HepG2 (cell line): Measurements from ENCODE around the gene PEX7. TPM values are rescaled to one million over a fixed set of nuclear protein-coding genes. Genes with fewer than 3 reads are reported as not detected.

Source experiments
- ARID5B ChIP-seq: IDR thresholded peaks from 2 replicates; pipeline ENCODE4 v1.4.0; 2020; ENCODE audit warnings: mild to moderate bottlenecking, missing genetic modification reagents
- DZIP1 ChIP-seq: sonication (generic); formaldehyde crosslinking; IDR thresholded peaks from 2 replicates; pipeline ENCODE4 v1.5.0; 2020; ENCODE audit warnings: mild to moderate bottlenecking, missing genetic modification reagents
- ERF ChIP-seq: IDR thresholded peaks from 2 replicates; pipeline ENCODE4 v1.6.1; 2018; ENCODE audit warnings: missing biosample characterization, missing genetic modification reagents
- MATR3 ChIP-seq: sonication (generic); formaldehyde crosslinking; IDR thresholded peaks from 2 replicates; pipeline ENCODE4 v1.4.0; 2020; ENCODE audit warnings: missing genetic modification reagents
- NFKB2 ChIP-seq: sonication (generic); formaldehyde crosslinking; IDR thresholded peaks from 2 replicates; pipeline ENCODE4 v1.4.0; 2020; ENCODE audit warnings: missing genetic modification reagents, borderline replicate concordance
- ZFP90 ChIP-seq: sonication (generic); formaldehyde crosslinking; IDR thresholded peaks from 2 replicates; pipeline ENCODE4 v1.8.0; 2022; ENCODE audit warnings: missing genetic modification reagents, mild to moderate bottlenecking, inconsistent platforms, borderline replicate concordance
- ZNF446 ChIP-seq: sonication (generic); formaldehyde crosslinking; IDR thresholded peaks from 2 replicates; pipeline ENCODE4 v1.5.0; 2020; ENCODE audit warnings: mild to moderate bottlenecking, missing genetic modification reagents
- ZNF451 ChIP-seq: sonication (generic); formaldehyde crosslinking; IDR thresholded peaks from 2 replicates; pipeline ENCODE4 v1.5.0; 2020; ENCODE audit warnings: mild to moderate bottlenecking, missing genetic modification reagents
- ZNF563 ChIP-seq: sonication (generic); formaldehyde crosslinking; IDR thresholded peaks from 2 replicates; pipeline ENCODE4 v1.8.0; 2022; ENCODE audit warnings: mild to moderate bottlenecking, moderate library complexity, missing genetic modification reagents
- ZNF580 ChIP-seq: IDR thresholded peaks from 2 replicates; pipeline ENCODE4 v1.6.1; 2016; ENCODE audit warnings: low read depth, borderline replicate concordance
- ZNF607 ChIP-seq: sonication (generic); formaldehyde crosslinking; IDR thresholded peaks from 2 replicates; pipeline ENCODE4 v1.5.1; 2020; ENCODE audit warnings: missing genetic modification reagents, mild to moderate bottlenecking, borderline replicate concordance
- ZNF687 ChIP-seq: sonication (generic); formaldehyde crosslinking; IDR thresholded peaks from 2 replicates; pipeline ENCODE4 v1.5.1; 2020; ENCODE audit warnings: mild to moderate bottlenecking, missing genetic modification reagents, moderate library complexity
- ZNF691 ChIP-seq: sonication (generic); formaldehyde crosslinking; IDR thresholded peaks from 2 replicates; pipeline ENCODE4 v1.4.0; 2020; ENCODE audit warnings: missing genetic modification reagents, low read depth, mild to moderate bottlenecking, borderline replicate concordance
- polyA plus RNA-seq, 8 experiments: library from polyadenylated mRNA; depleted of rRNA in 3 of 8; stranded (reverse) in 7 of 8; unstranded in 1 of 8; fragments of >200 nt; fragmentation: Illumina TruSeq in 4 of 8; extraction: Trizol in 4 of 8; gene quantifications; 2 replicates each; pipeline versions ENCODE4 v1.2.1 to v1.2.3, GENCODE V29; 2011 to 2016; ENCODE audit warnings: low read depth in 4 of 8, missing spikeins in 1 of 8, mixed read lengths in 1 of 8; ENCODE audit not compliant: insufficient read depth in 1 of 8
- total RNA-seq, 5 experiments: library from RNA; depleted of rRNA; stranded (reverse); fragments of >200 nt; fragmentation: Illumina TruSeq; extraction: Trizol; gene quantifications; 2 replicates each; pipeline ENCODE4 v1.2.3, GENCODE V29; 2016; ENCODE audit warnings: low read depth in 1 of 5

Gene PEX7
- total and polyA plus RNA-seq, 2 of the 13 experiments (the other 11 are each of a cell fraction or from before 2014, with no cell fraction given) = 0.04 to 0.53 TPM

GRCh38 chr6:136792410-136793262 lies 29.8 kb upstream of the PEX7 start, which contains the start of gene MAP3K5 (continued):
- 0 out of 2 replicates have a peak, but pooled peaks have one; percentile 10 for TF ChIP-seq ARID5B
- TF ChIP-seq MATR3 (CRISPR knock-in tag) = no peak
- TF ChIP-seq ZFP90 (CRISPR knock-in tag) = 0 out of 2 replicates have a peak, but pooled peaks have one; percentile 54
- TF ChIP-seq ZNF451 (CRISPR knock-in tag) = peak; percentile 30; the same call in 1 of the 2 replicates
- 0 out of 2 replicates have a peak, but pooled peaks have one; percentile 59 for TF ChIP-seq ERF (CRISPR knock-in tag)
- TF ChIP-seq ZNF446 (CRISPR knock-in tag) = peak; percentile 62; the same call in 1 of the 2 replicates
- TF ChIP-seq ZNF563 (CRISPR knock-in tag) = peak; percentile 36; the same call in 1 of the 2 replicates
- TF ChIP-seq NFKB2 (CRISPR knock-in tag) = peak; percentile 89; the same call in 1 of the 2 replicates
- peak; percentile 27; the same call in 1 of the 2 replicates for TF ChIP-seq ZNF607 (CRISPR knock-in tag)
- TF ChIP-seq ZNF687 (CRISPR knock-in tag) = peak; percentile 66
- TF ChIP-seq ZNF691 = 0 out of 2 replicates have a peak, but pooled peaks have one; percentile 37
- TF ChIP-seq DZIP1 (CRISPR knock-in tag) = peak; percentile 41; the same call in 1 of the 2 replicates
- TF ChIP-seq ZNF580 (CRISPR knock-in tag) = 0 out of 2 replicates have a peak, but pooled peaks have one; percentile 33
